H1 (cell line): ENCODE measurements around the gene DCDC1. TPM values are rescaled to one million over a fixed set of nuclear protein-coding genes. Genes with fewer than 3 reads are reported as not detected.

Source experiments
- CBX8 ChIP-seq: fragments of 300-800, 300-1000 bp; sonication (generic); IDR thresholded peaks from 2 replicates; pipeline ENCODE4 v1.7.1; 2016; ENCODE audit warnings: low read depth, low read length, borderline replicate concordance
- CREB1 ChIP-seq: IDR thresholded peaks from 2 replicates; pipeline ENCODE4 v1.6.1; 2012; ENCODE audit warnings: inconsistent platforms
- FOSL1 ChIP-seq: IDR thresholded peaks from 2 replicates; pipeline ENCODE4 v1.6.1; 2011; ENCODE audit warnings: mild to moderate bottlenecking, low read depth, low read length, moderate library complexity; ENCODE audit not compliant: insufficient read depth
- JUN ChIP-seq: IDR thresholded peaks from 2 replicates; pipeline ENCODE4 v1.6.1; 2011; ENCODE audit warnings: low read depth, mild to moderate bottlenecking, improper control_type of control experiment, low read length
- KDM1A ChIP-seq: fragments of 200-600, 300-600 bp; sonication (generic); IDR thresholded peaks from 2 replicates; pipeline ENCODE4 v1.7.1; 2016; ENCODE audit warnings: mild to moderate bottlenecking, low read length, borderline replicate concordance
- KDM4A ChIP-seq: IDR thresholded peaks from one replicate; pipeline ENCODE4 v1.7.1; 2012; ENCODE audit warnings: low read depth, mild to moderate bottlenecking, moderate library complexity, low read length, inconsistent platforms; ENCODE audit not compliant: severe bottlenecking
- NRF1 ChIP-seq: IDR thresholded peaks from 2 replicates; pipeline ENCODE4 v1.6.1; 2011; ENCODE audit warnings: mild to moderate bottlenecking, low read depth, low read length, improper control_type of control experiment
- PHF8 ChIP-seq: fragments of 200-600 bp; sonication (generic); conservative IDR thresholded peaks from 2 replicates; pipeline ENCODE4 v1.7.1; 2012; ENCODE audit warnings: low read depth, mild to moderate bottlenecking, inconsistent platforms, low read length, moderate library complexity
- POU5F1 ChIP-seq: IDR thresholded peaks from 2 replicates; pipeline ENCODE4 v1.6.1; 2011; ENCODE audit warnings: low read depth, mild to moderate bottlenecking, low read length, moderate library complexity
- RXRA ChIP-seq: IDR thresholded peaks from 2 replicates; pipeline ENCODE4 v1.6.1; 2011; ENCODE audit warnings: low read depth, mild to moderate bottlenecking, low read length, moderate library complexity; ENCODE audit not compliant: insufficient read depth
- TAF1 ChIP-seq: IDR thresholded peaks from 2 replicates; pipeline ENCODE4 v1.6.1; 2011; ENCODE audit warnings: mild to moderate bottlenecking, low read depth, low read length
- TAF7 ChIP-seq: optimal IDR thresholded peaks from 2 replicates; pipeline ENCODE3; 2011; ENCODE audit warnings: low read depth, mild to moderate bottlenecking, inconsistent platforms, low read length, moderate library complexity, borderline replicate concordance
- TEAD4 ChIP-seq: IDR thresholded peaks from 2 replicates; pipeline ENCODE4 v1.6.1; 2012; ENCODE audit warnings: low read depth, low read length, inconsistent platforms, mixed read lengths
- YY1 ChIP-seq: IDR thresholded peaks from 2 replicates; pipeline ENCODE4 v1.6.1; 2011; ENCODE audit warnings: low read depth, mild to moderate bottlenecking, low read length
- polyA plus RNA-seq, 7 experiments: library from polyadenylated mRNA; depleted of rRNA in 3 of 7; stranded (reverse) in 5 of 7; unstranded in 2 of 7; fragments of >200 nt in 5 of 7; fragments of 200-250 nt in 2 of 7; gene quantifications; 1 replicate in 5 of 7; 2 replicates in 1 of 7; 4 replicates in 1 of 7; pipeline versions ENCODE4 v1.2.1 to v1.2.3, GENCODE V29; 2011 to 2013; ENCODE audit warnings: missing spikeins in 2 of 7, mixed read lengths in 2 of 7
- total RNA-seq: library from RNA; stranded (reverse); fragmentation: NEBNext Ultra II Directional; extraction: Animal tissue kit (Norgen Biotek cat#: 25700); gene quantifications from 2 replicates; pipeline ENCODE4 v1.2.1, GENCODE V29; 2021
- TF ChIP-seq, protein P1 (sequence below): IDR thresholded peaks from 2 replicates; pipeline ENCODE4 v1.6.1; 2012; ENCODE audit warnings: inconsistent platforms

DCDC1 gene
- total and polyA plus RNA-seq, 2 of the 8 experiments (the other 6 are each of a cell fraction or from before 2014, with no cell fraction given), result 0.15 to 0.56 TPM

- TF ChIP-seq TEAD4 (no peak), YY1 (no peak), TAF1 (no peak), PHF8 (no peak), KDM1A (no peak), CREB1 (no peak), NRF1 (no peak), RXRA (no peak), JUN (no peak), KDM4A (no peak), FOSL1 (no peak), CBX8 (no peak), TAF7 (no peak), POU5F1 (no peak)
- TF ChIP-seq, protein P1, sequence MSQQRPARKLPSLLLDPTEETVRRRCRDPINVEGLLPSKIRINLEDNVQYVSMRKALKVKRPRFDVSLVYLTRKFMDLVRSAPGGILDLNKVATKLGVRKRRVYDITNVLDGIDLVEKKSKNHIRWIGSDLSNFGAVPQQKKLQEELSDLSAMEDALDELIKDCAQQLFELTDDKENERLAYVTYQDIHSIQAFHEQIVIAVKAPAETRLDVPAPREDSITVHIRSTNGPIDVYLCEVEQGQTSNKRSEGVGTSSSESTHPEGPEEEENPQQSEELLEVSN, result no peak
Observed at GRCh38 chr11:30902929-30903328, 466.6 kb downstream of the DCDC1 start (continued).
